GM18858 (cell line): ENCODE measurements around the gene RNF19B.
"Not testable (repeated sequence)": the region's sequence is repeated elsewhere in the genome, so short reads cannot be mapped to it uniquely, and the experiment has no call there.

Source experiments
- ATAC-seq: cut with Tn5 transposase; IDR thresholded peaks from one replicate; pipeline ENCODE4 v1.9.1; 2021; ENCODE audit not compliant: unreplicated experiment

Gene RNF19B, protein sequence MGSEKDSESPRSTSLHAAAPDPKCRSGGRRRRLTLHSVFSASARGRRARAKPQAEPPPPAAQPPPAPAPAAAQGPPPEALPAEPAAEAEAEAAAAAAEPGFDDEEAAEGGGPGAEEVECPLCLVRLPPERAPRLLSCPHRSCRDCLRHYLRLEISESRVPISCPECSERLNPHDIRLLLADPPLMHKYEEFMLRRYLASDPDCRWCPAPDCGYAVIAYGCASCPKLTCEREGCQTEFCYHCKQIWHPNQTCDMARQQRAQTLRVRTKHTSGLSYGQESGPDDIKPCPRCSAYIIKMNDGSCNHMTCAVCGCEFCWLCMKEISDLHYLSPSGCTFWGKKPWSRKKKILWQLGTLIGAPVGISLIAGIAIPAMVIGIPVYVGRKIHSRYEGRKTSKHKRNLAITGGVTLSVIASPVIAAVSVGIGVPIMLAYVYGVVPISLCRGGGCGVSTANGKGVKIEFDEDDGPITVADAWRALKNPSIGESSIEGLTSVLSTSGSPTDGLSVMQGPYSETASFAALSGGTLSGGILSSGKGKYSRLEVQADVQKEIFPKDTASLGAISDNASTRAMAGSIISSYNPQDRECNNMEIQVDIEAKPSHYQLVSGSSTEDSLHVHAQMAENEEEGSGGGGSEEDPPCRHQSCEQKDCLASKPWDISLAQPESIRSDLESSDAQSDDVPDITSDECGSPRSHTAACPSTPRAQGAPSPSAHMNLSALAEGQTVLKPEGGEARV

DNA sequence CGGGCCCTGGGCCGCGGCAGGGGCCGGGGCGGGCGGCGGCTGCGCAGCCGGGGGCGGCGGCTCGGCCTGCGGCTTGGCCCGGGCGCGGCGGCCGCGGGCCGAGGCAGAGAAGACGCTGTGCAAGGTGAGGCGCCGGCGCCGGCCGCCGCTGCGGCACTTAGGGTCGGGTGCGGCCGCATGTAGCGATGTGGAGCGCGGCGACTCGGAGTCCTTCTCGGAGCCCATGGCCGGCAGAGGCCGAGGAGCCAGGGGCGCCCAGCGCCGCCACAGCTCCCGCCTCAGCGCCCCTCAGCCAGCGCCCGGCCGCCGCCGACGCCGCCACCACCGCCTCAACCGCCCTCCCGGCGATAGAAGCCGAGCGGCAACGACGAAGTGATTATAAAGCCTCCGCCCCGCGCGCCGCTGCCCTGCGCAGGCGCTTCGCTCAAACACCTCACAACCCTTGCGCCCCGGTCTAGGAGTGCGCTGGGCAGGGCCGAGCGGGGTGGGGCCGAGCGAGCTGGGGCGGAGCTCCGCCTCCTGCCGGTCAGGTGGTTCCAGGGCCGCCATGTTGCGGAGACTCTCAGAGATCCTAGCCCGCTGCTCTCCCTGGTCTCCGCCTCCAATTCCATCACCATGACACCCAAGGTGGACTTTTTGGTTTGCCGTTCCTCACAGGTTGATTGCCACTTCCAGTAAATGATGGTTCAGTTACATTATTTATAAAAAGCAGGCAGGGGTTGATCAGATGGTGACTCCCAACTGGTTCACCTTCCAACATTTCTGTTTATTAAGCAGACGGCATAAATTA is at the start of gene RNF19B:
RNF19B (minus strand) TSS at position 349 of the 790 bp plus-strand sequence; CDS start at position 225, 124 bp downstream.
- ATAC-seq = peak; percentile 61

DNA sequence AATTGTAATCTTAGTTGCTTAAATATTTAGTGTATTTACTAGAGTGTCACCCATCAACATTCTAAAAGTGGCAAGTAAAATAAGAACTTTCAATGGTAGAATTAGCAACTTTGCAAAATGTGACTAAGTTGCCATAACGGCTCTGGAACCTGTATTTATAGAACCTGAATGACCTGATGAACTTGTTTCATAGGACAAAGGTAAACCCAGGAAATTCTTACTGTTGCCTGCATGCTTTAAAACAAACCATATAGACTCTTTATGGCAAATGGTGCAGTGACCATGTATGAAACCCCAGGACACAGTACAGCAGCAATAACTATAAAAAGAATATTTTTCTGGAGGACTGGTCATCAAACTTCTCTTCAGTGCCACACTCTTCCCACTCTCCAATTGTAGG is 49.2 kb upstream of the RNF19B start:
- ATAC-seq = no peak

DNA sequence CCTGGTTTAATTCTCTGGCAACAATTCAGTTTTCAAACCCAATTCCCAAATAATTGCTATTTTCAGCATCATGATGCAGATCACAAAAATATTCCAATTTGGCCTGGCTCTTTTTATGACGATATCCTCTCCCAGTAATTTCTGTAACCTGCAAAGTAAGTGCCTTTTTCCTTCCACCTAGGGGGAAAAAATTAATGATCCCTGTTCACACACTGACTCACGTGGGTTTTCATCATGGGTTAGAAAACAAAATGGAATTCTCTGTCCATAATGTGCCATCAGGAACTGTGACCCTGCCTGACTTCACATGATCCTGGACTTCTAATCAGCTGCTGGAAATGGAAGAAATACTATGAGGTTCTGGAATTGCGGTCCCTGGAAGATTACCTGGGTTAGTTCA is 47.6 kb upstream of the RNF19B start:
- no peak for ATAC-seq

DNA sequence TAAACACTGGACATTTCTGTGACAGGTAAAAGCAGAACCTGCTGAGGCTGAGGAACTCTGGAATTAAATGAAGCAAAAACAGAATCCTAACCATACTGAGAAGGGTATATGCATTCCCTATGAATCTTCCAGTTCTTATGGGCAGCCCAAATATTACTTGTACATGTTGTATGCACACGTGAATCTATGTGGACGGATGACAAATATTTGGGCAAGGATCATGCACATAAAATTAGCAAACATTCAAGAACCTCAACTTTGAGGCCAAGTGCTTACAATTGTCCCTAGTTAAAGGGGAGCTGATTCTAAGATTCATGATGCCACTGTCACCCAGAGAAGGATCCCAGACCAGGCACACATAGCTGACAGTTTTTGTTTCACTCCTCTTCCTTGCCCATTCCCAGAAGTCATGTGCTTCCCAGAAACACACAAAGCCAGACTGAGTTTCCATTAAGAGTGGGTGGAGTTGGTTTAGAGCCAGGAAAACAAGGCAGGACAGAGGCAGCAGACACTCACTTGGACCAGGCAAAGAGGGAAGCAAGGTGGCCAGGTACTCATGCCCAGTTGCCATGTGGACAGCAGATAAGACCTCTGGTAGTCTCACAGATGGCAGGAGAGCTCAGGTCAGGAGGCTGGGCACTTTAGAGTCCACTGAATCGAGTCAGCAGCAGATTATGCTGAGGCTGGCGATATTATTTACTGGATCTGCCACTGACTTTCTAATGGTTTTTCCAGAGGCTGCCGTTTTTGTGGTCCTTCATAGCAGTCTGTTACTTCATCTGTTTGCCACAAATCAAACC is 46.5 kb upstream of the RNF19B start:
- ATAC-seq = no peak

DNA sequence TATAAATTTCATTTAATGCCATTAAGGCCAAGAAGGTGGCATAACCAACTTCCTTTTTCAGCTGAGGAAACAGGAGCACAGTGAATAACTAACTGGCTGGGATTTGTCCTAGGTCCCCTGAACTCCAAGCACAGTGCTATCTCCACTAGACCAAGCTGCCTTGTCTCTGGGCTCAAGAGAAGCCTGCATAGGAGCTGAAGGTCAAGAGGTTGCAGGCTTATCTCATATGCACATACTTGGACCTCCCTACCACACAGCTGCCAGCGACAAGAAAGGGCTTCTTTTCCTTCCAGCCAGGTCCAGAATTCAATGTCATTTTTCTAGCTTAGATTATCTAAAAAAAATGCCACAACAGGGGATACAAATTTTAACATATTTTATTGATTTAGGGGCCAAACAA is 45.0 kb upstream of the RNF19B start:
- ATAC-seq = no peak

DNA sequence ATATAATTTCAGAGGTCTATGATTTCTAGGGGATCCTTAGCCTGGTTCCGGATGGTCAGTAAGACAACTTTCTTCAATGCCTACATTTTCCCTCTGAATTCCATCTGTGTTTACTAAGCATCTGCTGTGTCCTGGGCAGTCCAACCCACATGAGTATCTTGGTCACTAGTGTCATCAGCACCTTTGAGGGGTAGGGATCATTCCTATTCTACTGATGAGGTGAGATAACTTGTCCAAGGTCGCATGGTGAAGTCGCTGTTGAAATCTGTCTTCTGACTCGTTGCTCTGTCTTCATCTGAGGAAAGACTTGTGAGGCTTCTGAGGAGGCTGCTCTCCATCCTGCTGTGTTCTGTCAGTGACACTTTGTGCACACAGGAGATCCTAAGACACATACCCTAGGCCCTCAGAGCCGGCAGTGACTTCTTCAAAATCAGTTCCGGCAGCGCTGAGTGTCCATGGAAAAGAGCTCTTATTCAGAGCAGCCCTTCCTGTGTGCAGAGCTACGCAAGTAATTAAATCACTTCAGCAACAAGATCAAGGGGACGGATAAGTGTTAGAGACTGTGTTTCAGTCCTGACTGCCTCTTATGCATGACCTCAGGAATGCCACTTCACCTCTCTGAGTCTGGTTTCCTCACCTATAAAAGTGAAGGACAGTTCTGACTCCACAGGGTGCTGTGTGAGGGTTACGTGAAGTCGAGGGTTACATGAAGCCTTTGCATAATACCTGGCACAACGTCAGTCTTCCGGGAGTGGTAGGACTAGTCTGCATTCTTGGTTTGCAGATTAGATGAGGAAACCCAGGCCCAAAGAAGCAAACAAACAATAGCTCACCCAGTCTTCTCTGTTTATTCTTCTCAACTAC is 43.7 kb upstream of the RNF19B start:
- ATAC-seq = no peak

DNA sequence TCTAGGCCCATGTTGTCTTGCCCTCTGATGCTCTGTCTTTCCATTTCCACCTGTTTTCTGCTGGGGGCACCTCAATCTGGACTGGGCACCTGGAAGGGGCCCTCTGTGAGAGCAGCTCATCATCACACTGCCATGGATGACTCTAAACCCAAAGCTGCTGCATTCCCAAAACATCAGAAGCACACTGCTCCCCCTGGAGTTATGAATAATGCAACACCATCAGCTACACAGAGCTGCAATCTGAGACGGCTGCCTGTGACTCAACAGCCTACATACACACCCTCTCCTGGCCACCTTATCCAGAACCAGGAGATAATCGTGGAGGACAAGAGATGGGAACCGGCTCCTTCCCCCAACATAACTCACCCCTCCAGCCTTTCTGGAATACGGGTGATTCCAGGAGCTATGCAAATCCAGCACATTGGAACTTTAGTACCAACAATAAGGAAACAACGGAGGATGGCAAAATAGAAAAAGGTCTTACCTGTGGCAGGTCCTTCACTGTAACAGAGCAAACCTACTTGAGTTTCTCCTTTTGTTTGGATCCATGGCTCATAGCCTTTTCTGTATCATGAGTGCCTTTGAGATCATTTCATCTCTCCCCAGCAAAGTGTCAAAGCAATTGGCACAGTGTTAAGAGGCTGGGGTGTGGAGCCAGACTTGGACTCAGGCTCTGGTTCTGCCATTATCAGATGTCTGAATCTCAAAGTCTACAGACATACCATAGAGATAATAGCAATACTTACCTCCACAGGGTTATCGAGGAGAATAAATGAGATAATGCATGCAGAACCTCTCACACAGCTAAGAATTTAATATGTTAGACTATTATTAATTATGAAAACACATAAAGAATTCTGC is 42.8 kb upstream of the RNF19B start:
- ATAC-seq = no peak

DNA sequence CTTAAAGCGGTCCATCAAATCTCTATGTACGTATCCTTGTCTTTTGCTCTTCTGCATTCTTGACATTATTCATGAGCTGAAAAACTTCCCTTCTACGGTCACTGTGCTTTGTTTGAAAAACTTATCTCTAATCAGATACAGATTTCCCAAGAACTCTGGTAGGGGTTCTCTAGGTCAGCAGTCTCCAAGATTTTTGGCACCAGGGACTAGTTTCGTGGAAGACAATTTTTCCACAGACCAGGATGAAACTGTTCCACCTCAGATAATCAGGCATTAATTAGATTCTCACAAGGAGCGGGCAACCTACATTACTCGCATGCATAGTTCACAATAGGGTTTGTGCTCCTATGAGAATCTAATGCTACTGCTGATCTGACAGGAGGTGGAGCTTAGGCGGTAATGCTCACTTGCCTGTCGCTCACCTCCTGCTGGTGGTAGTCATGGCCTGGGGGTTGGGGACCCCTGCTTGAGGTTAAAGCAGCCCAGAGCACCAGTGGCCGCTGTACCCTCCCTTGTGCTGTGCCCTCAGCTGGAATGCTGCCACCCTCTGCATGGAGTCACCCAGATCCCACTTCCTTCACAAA is 41.3 kb upstream of the RNF19B start:
- ATAC-seq = no peak

DNA sequence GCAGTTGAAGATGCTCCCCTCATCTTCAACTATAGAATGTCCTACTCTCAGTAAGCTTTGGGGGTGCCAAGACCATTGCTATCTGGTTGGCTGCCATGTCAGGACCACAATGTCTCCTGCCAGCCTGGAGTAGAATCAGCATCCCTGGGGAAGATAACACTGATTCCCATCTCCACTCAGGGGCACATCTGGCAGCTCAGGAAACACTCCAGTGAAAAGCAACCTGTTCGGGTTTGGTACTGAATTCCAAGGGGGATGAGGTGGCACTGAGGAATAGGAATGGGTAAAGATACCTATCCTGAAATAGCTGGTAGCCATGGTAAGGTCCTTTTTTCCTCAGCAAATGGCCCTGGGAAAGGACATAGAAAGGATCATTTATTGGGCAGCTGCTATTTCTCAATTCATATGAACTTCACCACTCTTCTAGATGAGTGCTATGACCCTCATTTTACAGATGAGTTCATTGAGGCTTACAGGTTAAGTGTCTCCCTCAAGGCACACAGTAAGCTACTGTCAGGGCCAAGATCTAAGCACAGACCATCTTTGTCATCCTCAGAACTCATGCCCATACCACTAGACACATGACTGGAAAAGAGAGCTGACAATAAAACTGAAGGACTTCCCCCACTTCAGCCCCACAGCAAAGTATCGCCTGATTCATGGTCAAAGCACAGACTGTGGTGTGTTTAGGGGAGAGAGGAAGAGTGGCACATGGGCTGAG is 40.7 kb upstream of the RNF19B start:
- no peak for ATAC-seq

DNA sequence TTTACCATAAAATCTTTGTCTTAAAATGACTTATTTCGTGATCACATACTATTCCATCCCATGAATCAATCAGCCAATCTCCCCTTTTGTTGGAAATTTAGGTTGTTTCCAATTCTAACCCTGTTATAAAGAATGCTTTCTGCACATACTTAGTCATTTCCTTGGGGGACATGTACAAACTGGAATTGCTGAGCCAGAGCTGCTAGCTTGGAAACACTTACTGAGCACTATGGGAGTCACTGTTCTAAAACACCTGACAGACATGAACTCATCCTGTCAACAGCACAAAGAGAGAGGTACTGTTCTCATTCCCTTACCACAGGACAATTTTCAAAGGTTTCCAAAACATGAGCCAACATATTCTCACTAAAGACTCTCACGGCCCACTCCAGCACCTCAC is 40.0 kb upstream of the RNF19B start:
- ATAC-seq = no peak

DNA sequence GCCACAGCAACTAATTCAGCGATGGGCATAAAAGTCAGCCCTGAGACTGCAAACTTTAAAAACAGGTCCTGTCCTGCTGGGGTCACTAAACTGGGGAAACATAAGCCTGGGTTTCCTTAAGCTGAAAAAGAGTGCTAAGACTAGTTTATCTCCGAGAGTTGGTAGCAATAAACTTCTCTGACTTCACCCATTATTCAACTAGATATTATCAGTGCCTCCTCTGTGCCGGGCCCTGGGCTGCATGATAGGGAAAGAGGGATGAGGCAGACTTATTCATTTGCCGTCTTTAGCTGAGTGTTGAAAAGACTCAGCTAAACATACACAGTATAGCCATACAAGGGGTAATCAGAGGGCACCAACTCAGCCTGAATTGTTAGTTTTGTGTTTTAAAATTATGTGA is 39.0 kb upstream of the RNF19B start:
- ATAC-seq = no peak

DNA sequence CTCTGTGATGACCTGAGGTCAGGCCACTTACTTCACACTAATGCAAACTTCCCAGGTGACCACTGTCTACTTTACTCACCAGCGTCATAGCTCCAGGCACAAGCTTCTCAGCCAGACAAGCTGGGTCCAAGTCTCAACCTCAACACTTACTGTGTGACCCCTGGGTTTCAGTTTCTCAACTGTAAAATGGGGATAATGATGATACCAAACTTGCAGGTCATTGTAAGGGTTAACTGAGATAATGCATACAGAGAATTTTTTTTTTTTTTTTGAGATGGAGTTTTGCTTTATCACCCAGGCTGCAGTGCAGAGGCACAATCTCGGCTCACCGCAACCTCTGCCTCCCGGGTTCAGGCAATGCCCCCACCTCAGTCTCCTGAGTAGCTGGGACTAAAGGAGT is 37.4 kb upstream of the RNF19B start:
- no peak for ATAC-seq

DNA sequence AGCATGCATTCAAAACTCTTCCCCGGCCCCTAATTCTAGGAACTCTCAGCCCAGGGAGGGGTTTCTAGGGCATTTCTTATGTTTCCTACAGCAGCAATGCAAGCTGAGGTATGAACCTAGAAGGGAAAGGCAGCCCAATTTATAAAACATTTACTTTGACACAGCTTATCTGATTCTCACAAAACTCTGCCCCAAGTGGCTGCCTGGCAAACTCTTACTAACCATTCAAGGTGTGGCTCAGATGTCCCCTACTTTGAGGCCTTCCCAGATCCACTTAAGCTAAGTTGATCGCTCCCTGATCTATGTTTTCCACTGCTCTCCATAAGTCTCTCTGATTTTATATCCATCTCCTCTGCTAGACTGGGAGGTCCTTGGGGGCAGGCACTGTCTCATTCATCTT is 36.7 kb upstream of the RNF19B start:
- ATAC-seq = no peak

DNA sequence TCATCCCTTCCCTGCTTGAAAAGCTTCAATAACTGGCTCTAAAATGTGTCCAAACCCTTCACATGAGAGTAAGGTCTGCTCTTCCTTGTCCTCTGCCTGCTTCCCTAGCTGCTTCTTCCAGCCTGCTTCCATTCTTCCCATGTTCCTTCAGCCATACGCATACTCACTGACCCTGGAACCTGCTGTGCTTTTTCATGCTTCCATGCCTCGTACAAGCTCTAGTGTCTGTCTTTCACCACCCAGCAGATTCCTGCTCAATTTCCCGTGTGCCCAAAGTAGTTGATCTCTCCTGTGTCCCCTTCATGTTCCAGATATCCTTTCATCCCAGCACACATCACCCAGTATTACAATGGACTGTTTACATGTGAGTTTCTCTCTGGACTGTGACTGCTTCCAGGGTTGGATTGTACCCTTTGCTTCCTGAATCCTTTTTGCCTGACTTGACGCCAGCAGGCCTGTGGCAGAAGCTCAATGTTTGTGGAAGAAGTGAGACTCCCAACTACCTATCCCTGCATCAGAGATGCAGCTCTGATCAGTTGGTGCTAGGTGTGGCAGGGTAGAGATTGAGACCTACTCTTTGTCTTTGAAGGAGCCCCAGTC is 35.9 kb upstream of the RNF19B start:
- no peak for ATAC-seq

DNA sequence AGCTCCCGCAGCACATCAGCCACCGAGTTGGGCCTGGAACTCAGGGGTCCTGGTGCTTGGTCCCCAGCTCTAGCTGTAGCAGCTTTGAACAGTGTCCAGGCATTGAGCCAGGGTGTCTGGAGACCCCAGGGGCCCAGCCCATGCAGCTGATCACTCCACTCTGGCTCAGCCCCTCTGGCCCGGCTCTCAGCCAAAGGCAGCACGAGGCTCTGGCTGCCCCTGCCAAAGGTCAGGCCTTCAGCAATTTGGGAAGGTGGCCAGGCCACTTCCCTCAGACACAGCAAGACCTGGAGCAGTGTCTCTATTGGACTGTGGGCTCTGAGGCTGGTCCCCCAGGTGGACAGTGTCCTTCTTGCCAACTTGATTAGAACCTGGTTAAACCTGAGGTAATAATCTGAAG is 34.4 kb upstream of the RNF19B start:
- ATAC-seq = no peak

DNA sequence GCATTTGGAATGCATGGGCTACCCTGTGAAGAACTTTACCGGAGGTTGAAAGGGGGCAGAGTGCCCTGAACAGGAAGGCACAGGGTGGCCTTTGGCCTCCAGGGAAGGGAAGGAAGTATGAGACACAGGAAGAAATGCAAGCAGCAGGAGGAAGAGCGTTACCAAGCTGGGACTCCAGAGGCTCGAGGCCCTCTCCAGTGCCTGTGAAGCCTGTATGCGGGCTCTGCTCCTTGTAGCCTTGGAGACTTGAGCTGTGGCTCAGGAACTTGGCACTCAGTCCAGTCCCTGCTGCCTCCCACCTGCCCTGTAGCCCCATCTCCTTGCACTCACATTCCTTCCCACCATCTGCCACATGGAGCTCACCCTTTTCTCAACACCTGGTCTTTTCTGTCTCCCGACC is 33.5 kb upstream of the RNF19B start:
- ATAC-seq = no peak

DNA sequence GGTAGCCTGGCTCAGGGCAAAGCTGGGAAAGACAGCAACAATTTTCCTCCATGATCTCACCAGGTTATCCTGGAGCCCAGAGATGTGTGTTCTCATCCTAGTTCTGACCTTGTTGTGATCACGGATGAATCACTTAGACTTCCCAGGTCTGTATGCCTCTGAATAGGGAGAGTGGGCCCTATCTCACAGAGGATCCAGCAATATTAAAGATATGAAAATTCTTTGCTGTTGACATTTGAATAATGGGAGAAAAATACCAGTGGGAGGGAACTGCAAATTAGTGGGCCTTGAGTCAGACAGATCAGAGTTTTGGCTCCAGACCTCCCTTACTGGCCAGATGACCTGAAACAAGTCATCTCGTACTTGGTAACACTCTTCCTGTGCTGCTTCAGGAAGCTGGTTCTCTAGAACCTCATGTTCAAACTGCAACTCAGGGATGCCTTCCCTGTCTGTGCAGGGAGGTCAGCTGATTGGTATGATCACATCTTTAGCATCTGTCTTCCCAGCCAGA is 32.8 kb upstream of the RNF19B start:
- no peak for ATAC-seq

DNA sequence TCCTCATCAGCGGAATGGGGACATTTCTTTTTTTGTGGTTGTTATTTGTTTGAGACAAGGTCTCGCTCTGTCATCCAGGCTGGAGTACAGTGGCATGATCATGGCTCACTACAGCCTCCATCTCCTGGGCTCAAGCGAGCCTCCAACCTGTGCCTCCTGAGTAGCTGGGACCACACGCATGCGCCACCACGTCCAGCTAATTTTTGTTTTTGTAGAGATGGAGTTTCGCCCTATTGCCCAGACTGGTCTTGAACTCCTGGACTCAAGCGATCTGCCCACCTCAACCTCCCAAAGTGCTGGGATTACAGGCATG is 28.7 kb upstream of the RNF19B start:
- not testable (repeated sequence) for ATAC-seq
